Endodermal cell (in vitro differentiated cells): ENCODE measurements around the gene MYL11. TPM values are rescaled to one million over a fixed set of nuclear protein-coding genes. Genes with fewer than 3 reads are reported as not detected.

Experiments used
- DNase-seq: peaks from one replicate; pipeline ENCODE4 v3.0.0-alpha.2; 2017
- H3K27ac ChIP-seq: 2 replicates; pipeline ENCODE4 v1.5.1; 2013; ENCODE audit warnings: mild to moderate bottlenecking, low read depth, low read length, moderate library complexity
- H3K27me3 ChIP-seq: 2 replicates; pipeline ENCODE4 v1.6.1; 2013; ENCODE audit warnings: mild to moderate bottlenecking, low read length, moderate library complexity; ENCODE audit not compliant: insufficient read depth, control insufficient read depth, poor library complexity, severe bottlenecking
- H3K36me3 ChIP-seq: 2 replicates; pipeline ENCODE4 v1.7.0; 2013; ENCODE audit warnings: mild to moderate bottlenecking, low read length, moderate library complexity; ENCODE audit not compliant: control insufficient read depth, insufficient read depth
- H3K4me1 ChIP-seq: one replicate; pipeline ENCODE4 v1.7.0; 2013; ENCODE audit warnings: low read length; ENCODE audit not compliant: control insufficient read depth, insufficient read depth
- H3K4me3 ChIP-seq: 2 replicates; pipeline ENCODE4 v1.5.1; 2013; ENCODE audit warnings: mild to moderate bottlenecking, low read length, moderate library complexity
- H3K9ac ChIP-seq: 2 replicates; pipeline ENCODE4 v1.6.1; 2013; ENCODE audit warnings: mild to moderate bottlenecking, low read length, moderate library complexity; ENCODE audit not compliant: poor library complexity, severe bottlenecking; ENCODE audit errors: extremely low read depth
- H3K9me3 ChIP-seq: 2 replicates; pipeline ENCODE4 v1.6.1; 2013; ENCODE audit warnings: mild to moderate bottlenecking, low read length, moderate library complexity; ENCODE audit not compliant: control insufficient read depth
- H3K27ac Mint-ChIP-seq: 2 replicates; pipeline ENCODE4 v1.8.0; 2020; ENCODE audit warnings: mixed read lengths
- H3K27me3 Mint-ChIP-seq: 2 replicates; pipeline ENCODE4 v1.8.0; 2021; ENCODE audit warnings: mild to moderate bottlenecking, mixed read lengths; ENCODE audit not compliant: insufficient read depth
- H3K36me3 Mint-ChIP-seq: 2 replicates; pipeline ENCODE4 v1.8.0; 2020; ENCODE audit warnings: low read depth, mixed read lengths
- H3K4me1 Mint-ChIP-seq: 2 replicates; pipeline ENCODE4 v1.8.0; 2020; ENCODE audit warnings: mixed read lengths
- H3K4me3 Mint-ChIP-seq: 2 replicates; pipeline ENCODE4 v1.8.0; 2020; ENCODE audit warnings: mild to moderate bottlenecking, moderate library complexity, mixed read lengths
- H3K9me3 Mint-ChIP-seq: 2 replicates; pipeline ENCODE4 v1.8.0; 2020; ENCODE audit warnings: mild to moderate bottlenecking, mixed read lengths
- WGBS, 2 experiments: methylation state at CpG; one replicate each; pipeline versions ENCODE4 v1.1.5 to v1.1.7; 2013; ENCODE audit warnings: missing lambda C conversion rate in 2 of 2, mixed read lengths in 1 of 2; ENCODE audit not compliant: insufficient coverage in 1 of 2, insufficient read length in 1 of 2; 5-methylcytosine and 5-hydroxymethylcytosine counted together
- total RNA-seq, 2 donors: library from RNA; stranded (reverse); fragmentation: NEBNext Ultra II Directional in 1 of 2; extraction: Animal tissue kit (Norgen Biotek cat#: 25700) in 1 of 2; gene quantifications; 2 replicates in 1 of 2; 3 replicates in 1 of 2; pipeline ENCODE4 v1.2.1, GENCODE V29; 2021
- TF ChIP-seq, protein P1 (sequence below): fragments of 200-600 bp; sonication (generic); conservative IDR thresholded peaks from 2 replicates; pipeline ENCODE4 v1.5.0; 2021; ENCODE audit warnings: antibody characterized with exemption, mild to moderate bottlenecking

Gene MYL11
- total RNA-seq, 2 donors from 2014 or later, result 1.2 TPM; not detected in 1

DNA sequence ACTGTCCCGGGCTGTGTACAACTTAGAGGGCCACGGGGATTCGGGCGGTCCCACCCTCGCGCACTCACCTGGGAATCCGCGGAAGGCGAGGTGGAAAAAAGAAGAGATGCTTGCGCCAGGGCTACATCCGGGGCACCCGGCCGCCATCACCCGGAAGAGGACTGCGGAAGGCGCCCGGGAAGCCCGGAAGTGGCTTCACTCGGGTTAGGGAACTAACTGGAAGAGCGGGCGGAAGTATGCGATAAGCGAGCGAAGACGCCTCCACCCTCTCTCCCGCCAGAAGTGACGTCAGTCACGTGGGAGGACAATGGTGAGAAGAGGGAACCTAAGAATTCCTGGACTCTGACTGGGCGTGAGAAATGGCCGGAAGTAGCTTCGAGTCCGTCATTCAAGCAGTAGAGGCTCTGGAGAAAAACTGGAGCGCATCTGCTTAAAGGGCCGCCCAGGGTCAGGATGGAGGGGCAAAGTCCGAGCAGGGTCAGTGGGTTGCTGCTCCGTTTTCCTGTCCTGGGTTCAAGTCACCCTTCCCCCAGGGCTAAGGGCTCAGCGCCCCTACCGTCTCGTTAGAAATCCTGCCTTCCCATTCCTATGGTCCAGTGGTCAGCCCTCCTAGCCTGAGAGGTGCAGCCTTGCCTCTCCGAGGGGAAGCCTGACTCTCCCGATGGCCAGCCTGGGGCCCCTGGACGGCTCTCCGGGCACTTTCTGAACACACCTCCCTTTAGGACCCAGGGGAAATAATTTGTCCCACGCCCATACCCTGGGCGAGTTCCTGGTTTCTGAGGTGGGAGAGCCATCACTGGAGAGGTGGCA lies 19.3 kb upstream of the MYL11 start, which contains the start of gene CD2BP2:
CD2BP2 (minus strand) TSS at position 165 of the 810 bp plus-strand sequence. CDS start 627 bp downstream, outside the sequence.
- H3K4me3 Mint-ChIP-seq, result peak within 1 kb of the TSS; percentile 96
- Histone ChIP-seq H3K27me3 (no peaks in the 10 kb centered on the region), H3K4me3 (peak within 1 kb of the TSS; percentile 93), H3K36me3 (peaks cover 54% of the 10 kb centered on the region), H3K9ac (peak within 1 kb of the TSS; percentile 96), H3K9me3 (no peaks in the 10 kb centered on the region), H3K27ac (peak within 1 kb of the TSS; percentile 99), H3K4me1 (peaks cover 9% of the 10 kb centered on the region)
- TF ChIP-seq, protein P1, sequence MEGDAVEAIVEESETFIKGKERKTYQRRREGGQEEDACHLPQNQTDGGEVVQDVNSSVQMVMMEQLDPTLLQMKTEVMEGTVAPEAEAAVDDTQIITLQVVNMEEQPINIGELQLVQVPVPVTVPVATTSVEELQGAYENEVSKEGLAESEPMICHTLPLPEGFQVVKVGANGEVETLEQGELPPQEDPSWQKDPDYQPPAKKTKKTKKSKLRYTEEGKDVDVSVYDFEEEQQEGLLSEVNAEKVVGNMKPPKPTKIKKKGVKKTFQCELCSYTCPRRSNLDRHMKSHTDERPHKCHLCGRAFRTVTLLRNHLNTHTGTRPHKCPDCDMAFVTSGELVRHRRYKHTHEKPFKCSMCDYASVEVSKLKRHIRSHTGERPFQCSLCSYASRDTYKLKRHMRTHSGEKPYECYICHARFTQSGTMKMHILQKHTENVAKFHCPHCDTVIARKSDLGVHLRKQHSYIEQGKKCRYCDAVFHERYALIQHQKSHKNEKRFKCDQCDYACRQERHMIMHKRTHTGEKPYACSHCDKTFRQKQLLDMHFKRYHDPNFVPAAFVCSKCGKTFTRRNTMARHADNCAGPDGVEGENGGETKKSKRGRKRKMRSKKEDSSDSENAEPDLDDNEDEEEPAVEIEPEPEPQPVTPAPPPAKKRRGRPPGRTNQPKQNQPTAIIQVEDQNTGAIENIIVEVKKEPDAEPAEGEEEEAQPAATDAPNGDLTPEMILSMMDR, result peak; percentile 40
- no peaks in the 10 kb centered on the region for H3K9me3 Mint-ChIP-seq
- H3K36me3 Mint-ChIP-seq, result peaks cover 40% of the 10 kb centered on the region
- no peaks in the 10 kb centered on the region for H3K27me3 Mint-ChIP-seq
- H3K27ac Mint-ChIP-seq, result peak within 1 kb of the TSS; percentile 99
- H3K4me1 Mint-ChIP-seq, result peaks cover 14% of the 10 kb centered on the region
- peak; percentile 97 for DNase-seq
- WGBS, 2 experiments, result 0% methylated on average over 21 to 45 of the region's 45 CpGs

DNA sequence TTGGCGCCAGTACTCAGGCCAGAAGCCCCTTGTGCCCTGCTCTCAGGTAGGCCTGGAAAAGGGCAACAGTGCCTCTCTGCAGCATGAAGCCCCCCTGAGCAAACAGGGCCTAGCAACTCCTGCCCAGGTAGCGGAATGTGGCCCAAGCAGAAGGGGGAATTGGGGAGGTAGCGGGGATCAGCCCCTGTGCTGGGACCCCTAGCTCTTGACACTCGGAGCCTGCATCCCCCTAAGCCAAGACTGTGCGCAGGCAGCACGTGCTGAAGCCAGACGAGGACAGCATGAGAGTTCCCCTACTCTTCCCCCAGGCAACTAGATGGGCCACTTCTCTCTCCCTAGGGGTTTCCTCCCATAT lies 18.7 kb upstream of the MYL11 start:
- 58 to 61% methylated on average over 6 to 7 of the region's 7 CpGs for WGBS, 2 experiments
- Mint-ChIP-seq H3K9me3 (no peaks in the 10 kb centered on the region), H3K27me3 (no peaks in the 10 kb centered on the region), H3K36me3 (peaks cover 38% of the 10 kb centered on the region), H3K4me3 (peak overlapping the region; percentile 96), H3K4me1 (peaks cover 14% of the 10 kb centered on the region), H3K27ac (peak overlapping the region; percentile 99)
- H3K27ac ChIP-seq, result peak overlapping the region; percentile 99
- H3K4me1 ChIP-seq, result peaks cover 9% of the 10 kb centered on the region
- peak overlapping the region; percentile 93 for H3K4me3 ChIP-seq
- DNase-seq, result no peak
- peak overlapping the region; percentile 96 for H3K9ac ChIP-seq
- H3K36me3 ChIP-seq, result peaks cover 52% of the 10 kb centered on the region
- no peaks in the 10 kb centered on the region for H3K27me3 ChIP-seq
- H3K9me3 ChIP-seq, result no peaks in the 10 kb centered on the region
- TF ChIP-seq, protein P1, result no peak

DNA sequence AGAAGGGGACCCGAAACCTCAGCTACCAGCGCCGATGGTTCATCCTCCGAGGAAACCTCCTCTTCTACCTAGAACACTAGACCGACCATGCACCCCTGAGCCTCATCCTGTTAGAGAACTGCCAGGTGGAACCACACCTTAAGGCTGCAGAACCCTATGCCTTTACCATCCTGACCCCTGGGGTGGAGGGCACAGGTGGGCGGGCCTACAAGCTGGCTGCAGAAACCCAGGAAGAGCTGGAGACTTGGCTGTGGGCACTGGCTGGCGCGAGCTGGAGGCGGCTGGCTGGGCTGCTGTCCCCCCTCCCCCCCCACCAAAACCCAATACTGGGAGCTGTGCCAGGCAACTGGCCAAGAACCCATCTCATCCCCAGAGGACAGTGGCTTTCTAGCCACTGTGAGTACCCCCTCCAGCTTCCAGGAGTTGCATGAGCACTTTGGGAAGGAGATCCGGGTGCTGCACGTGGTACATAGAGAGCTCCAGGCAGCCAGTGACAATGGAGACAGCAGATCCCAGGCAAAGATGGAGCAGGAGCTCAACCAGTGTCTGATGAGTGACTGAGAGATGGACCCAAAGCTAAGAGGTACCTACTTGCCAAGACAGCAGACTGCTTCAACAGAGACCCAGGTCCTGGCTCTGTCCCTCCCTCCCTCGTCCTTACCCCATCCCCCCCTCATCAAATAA lies 18.1 kb upstream of the MYL11 start:
- Histone ChIP-seq H3K36me3 (peaks cover 46% of the 10 kb centered on the region), H3K27ac (peak overlapping the region; percentile 99), H3K4me1 (peaks cover 9% of the 10 kb centered on the region), H3K27me3 (no peaks in the 10 kb centered on the region), H3K4me3 (peak overlapping the region; percentile 93), H3K9me3 (no peaks in the 10 kb centered on the region), H3K9ac (peak overlapping the region; percentile 96)
- Mint-ChIP-seq H3K4me1 (peaks cover 14% of the 10 kb centered on the region), H3K36me3 (peaks cover 36% of the 10 kb centered on the region), H3K9me3 (no peaks in the 10 kb centered on the region), H3K27me3 (no peaks in the 10 kb centered on the region), H3K4me3 (peak overlapping the region; percentile 96), H3K27ac (peak overlapping the region; percentile 99)
- TF ChIP-seq, protein P1, result no peak
- DNase-seq, result no peak
- 89 to 92% methylated on average over 8 to 12 of the region's 12 CpGs for WGBS, 2 experiments
